HCT116 (cell line): ENCODE measurements around the gene GYG1.

Experiments
- CTCF ChIP-seq, 3 experiments: fragments of 200-600 bp in 1 of 3; sonication (generic) in 1 of 3; IDR thresholded peaks in 2 of 3; conservative IDR thresholded peaks in 1 of 3; 2 replicates each; pipeline ENCODE4 v1.5.1; 2012 to 2017; ENCODE audit warnings: low read depth in 2 of 3, low read length in 2 of 3, antibody characterized with exemption in 1 of 3, borderline replicate concordance in 1 of 3, control low read depth in 1 of 3, mild to moderate bottlenecking in 1 of 3, mixed read lengths in 1 of 3, mixed run types in 1 of 3, moderate library complexity in 1 of 3; ENCODE audit not compliant: insufficient read depth in 1 of 3
- EZH2 ChIP-seq: fragments of 200-600 bp; sonication (generic); IDR thresholded peaks from 2 replicates; pipeline ENCODE4 v1.6.1; 2017; ENCODE audit warnings: antibody characterized with exemption, mixed run types
- YY1 ChIP-seq: IDR thresholded peaks from 2 replicates; pipeline ENCODE4 v1.6.1; 2011; ENCODE audit warnings: low read length, low read depth, moderate library complexity, mild to moderate bottlenecking; ENCODE audit not compliant: insufficient replicate concordance; ENCODE audit errors: extremely low read depth

DNA sequence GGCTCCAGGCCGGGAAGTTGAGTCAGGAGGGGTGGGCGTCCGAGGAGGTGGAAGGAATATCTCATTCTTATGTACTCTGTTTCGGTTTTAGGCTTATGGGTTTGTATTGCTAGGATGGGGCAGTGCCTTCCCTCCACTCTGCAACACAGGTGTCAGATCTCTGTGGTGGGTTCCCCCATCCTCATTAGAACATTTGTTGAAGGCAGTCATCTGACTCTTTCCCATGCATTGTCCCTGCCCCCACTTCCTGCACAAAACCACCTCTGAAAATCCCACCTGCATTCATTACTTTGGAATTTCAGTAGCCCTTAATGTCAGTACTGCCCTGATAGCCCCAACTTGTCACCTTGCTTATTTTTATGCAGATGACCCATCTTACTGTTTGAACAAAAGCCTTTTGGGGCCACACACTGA is 29.5 kb downstream of the GYG1 start:
- TF ChIP-seq CTCF (IDR thresholded peaks at IDR 0.05 in 2 of 3, conservative IDR thresholded peaks at IDR 0.05 in 1 of 3; ENCODE audit: borderline replicate concordance in 1 of 3, insufficient read depth in 1 of 3, low read depth in 2 of 3, low read length in 2 of 3) (no peak), EZH2 (no peak), YY1 (no peak)
